CD4-positive, alpha-beta T cell (primary cell): ENCODE measurements around the gene DRC7. TPM values are rescaled to one million over a fixed set of nuclear protein-coding genes. Genes with fewer than 3 reads are reported as not detected.

Experiments used
- ATAC-seq: fragments of 200-7000 bp; cut with Tn5 transposase; one replicate; pipeline ENCODE4 v1.10.0; 2022; ENCODE audit warnings: mild to moderate bottlenecking; ENCODE audit not compliant: poor library complexity
- CTCF ChIA-PET: fragments of 350-600 bp; sonication (Branson Sonifier 250); formaldehyde crosslinking; loops from one replicate; lab custom pipeline; 2021; ENCODE audit warnings: antibody characterized with exemption, inconsistent platforms; lab: Charles Lee
- POLR2A ChIA-PET: fragments of 350-600 bp; sonication (Branson Sonifier 250); formaldehyde crosslinking; loops from one replicate; lab custom pipeline; 2021; ENCODE audit warnings: antibody characterized with exemption, inconsistent platforms; lab: Charles Lee
- DNase-seq, 14 experiments: peaks; one replicate each; pipeline ENCODE4 v3.0.0-alpha.2; 2013 to 2020; ENCODE audit warnings: mixed read lengths in 2 of 14
- H3K27ac ChIP-seq, 2 donors: one replicate each; pipeline versions ENCODE4 v1.5.1 to v1.7.0; 2013; ENCODE audit warnings: low read length in 2 of 2, low read depth in 1 of 2, mild to moderate bottlenecking in 1 of 2
- H3K27me3 ChIP-seq, 2 experiments: 1 replicate in 1 of 2; 2 replicates in 1 of 2; pipeline versions ENCODE4 v1.6.1 to v1.7.0; 2013; ENCODE audit warnings: low read length in 2 of 2, control low read depth in 1 of 2, mild to moderate bottlenecking in 1 of 2, moderate library complexity in 1 of 2; ENCODE audit not compliant: insufficient read depth in 2 of 2, control insufficient read depth in 1 of 2
- H3K36me3 ChIP-seq: one replicate; pipeline ENCODE4 v1.6.1; 2013; ENCODE audit warnings: low read length, control low read depth; ENCODE audit not compliant: insufficient read depth
- H3K4me1 ChIP-seq: one replicate; pipeline ENCODE4 v1.6.1; 2013; ENCODE audit warnings: low read length, control low read depth; ENCODE audit not compliant: insufficient read depth
- H3K4me3 ChIP-seq: one replicate; pipeline ENCODE4 v1.5.1; 2013; ENCODE audit warnings: mild to moderate bottlenecking, low read length, moderate library complexity
- H3K9me3 ChIP-seq, 2 experiments: 1 replicate in 1 of 2; 2 replicates in 1 of 2; pipeline versions ENCODE4 v1.6.1 to v1.7.0; 2013; ENCODE audit warnings: low read length in 2 of 2, mild to moderate bottlenecking in 2 of 2, control low read depth in 1 of 2, moderate library complexity in 1 of 2; ENCODE audit not compliant: control insufficient read depth in 1 of 2, insufficient read depth in 1 of 2
- H3K27ac Mint-ChIP-seq: one replicate; pipeline ENCODE4 v1.8.0; 2020; ENCODE audit warnings: mixed read lengths
- H3K27me3 Mint-ChIP-seq: one replicate; pipeline ENCODE4 v1.8.0; 2021; ENCODE audit warnings: mixed read lengths
- H3K36me3 Mint-ChIP-seq: one replicate; pipeline ENCODE4 v1.8.0; 2021; ENCODE audit warnings: low read depth, mixed read lengths
- H3K4me1 Mint-ChIP-seq: one replicate; pipeline ENCODE4 v1.8.0; 2021; ENCODE audit warnings: low read depth, mixed read lengths
- H3K4me3 Mint-ChIP-seq: one replicate; pipeline ENCODE4 v1.8.0; 2020; ENCODE audit warnings: mild to moderate bottlenecking, mixed read lengths
- H3K9me3 Mint-ChIP-seq: one replicate; pipeline ENCODE4 v1.8.0; 2020; ENCODE audit warnings: mixed read lengths
- intact Hi-C, 2 experiments: fragments of 100-400 bp; cut with DNase I in 1 of 2; cut with micrococcal nuclease in 1 of 2; formaldehyde crosslinking; loops; one replicate each; pipeline versions ENCODE4 v1.15.1 to v1.9.0; 2023 to 2025; cut with DNase I, micrococcal nuclease
- total RNA-seq, 174 experiments: library from RNA in 2 of 174; stranded (reverse) in 2 of 174; gene quantifications; one replicate each; pipeline ENCODE4 v1.2.3 and lab custom pipeline; 2021 to 2026
- TF ChIP-seq, protein P1 (sequence below): fragments of 200-600 bp; IDR thresholded peaks from one replicate; pipeline ENCODE4 v1.8.0; 2022; ENCODE audit warnings: antibody characterized with exemption, mild to moderate bottlenecking

Gene DRC7
- total RNA-seq, 2 experiments from 2014 or later = not detected

DNA sequence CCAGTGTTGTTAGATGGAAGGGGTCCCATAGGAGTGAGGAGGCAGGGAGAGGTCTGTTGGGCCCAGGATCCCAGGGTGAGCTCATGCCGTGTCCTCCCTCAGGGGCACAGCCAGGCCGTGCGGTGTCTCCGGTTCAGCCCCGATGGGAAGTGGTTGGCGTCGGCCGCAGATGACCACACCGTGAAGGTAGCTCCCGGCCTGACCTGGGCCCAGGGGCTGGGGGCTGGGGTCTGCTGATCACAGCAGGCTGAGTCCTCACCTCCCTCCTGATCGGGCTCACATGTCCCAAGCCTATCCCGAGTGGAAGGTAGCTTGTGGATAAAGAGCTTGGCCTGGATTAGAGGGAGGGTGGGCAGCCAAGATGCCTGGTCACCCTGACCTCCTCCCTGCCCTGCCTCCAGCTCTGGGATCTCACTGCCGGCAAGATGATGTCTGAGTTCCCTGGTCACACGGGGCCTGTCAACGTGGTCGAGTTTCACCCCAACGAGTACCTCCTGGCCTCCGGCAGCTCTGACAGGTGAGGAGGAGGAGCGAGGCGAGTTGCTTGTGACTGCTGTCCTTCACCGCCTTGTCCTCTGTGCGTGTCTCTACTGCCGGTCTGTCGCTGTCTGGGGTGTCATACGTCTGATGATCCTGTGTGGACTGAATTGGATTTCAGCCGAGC, 57.1 kb downstream of the DRC7 start:
- intact Hi-C loops = loop anchor here in 1 of 2 experiments (10.0 kb wide), 1 partner anchor 113 kb away; no protein-coding TSS in a partner anchor
- Mint-ChIP-seq H3K9me3 (no peaks in the 10 kb centered on the region), H3K27ac (no peak overlapping the region), H3K36me3 (peaks cover 11% of the 10 kb centered on the region), H3K4me3 (no peak overlapping the region), H3K27me3 (no peaks in the 10 kb centered on the region), H3K4me1 (no peaks in the 10 kb centered on the region)
- H3K4me1 ChIP-seq = no peaks in the 10 kb centered on the region
- TF ChIP-seq, protein P1, sequence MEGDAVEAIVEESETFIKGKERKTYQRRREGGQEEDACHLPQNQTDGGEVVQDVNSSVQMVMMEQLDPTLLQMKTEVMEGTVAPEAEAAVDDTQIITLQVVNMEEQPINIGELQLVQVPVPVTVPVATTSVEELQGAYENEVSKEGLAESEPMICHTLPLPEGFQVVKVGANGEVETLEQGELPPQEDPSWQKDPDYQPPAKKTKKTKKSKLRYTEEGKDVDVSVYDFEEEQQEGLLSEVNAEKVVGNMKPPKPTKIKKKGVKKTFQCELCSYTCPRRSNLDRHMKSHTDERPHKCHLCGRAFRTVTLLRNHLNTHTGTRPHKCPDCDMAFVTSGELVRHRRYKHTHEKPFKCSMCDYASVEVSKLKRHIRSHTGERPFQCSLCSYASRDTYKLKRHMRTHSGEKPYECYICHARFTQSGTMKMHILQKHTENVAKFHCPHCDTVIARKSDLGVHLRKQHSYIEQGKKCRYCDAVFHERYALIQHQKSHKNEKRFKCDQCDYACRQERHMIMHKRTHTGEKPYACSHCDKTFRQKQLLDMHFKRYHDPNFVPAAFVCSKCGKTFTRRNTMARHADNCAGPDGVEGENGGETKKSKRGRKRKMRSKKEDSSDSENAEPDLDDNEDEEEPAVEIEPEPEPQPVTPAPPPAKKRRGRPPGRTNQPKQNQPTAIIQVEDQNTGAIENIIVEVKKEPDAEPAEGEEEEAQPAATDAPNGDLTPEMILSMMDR = no peak
- peaks cover 15% of the 10 kb centered on the region for H3K36me3 ChIP-seq
- ATAC-seq (no peak), DNase-seq (no peak)
- H3K27me3 ChIP-seq = no peaks in the 10 kb centered on the region
- ChIA-PET CTCF (no interaction called here), POLR2A (no interaction called here)
- no peak overlapping the region for H3K27ac ChIP-seq
- no peak overlapping the region for H3K4me3 ChIP-seq
- H3K9me3 ChIP-seq = no peaks in the 10 kb centered on the region

DNA sequence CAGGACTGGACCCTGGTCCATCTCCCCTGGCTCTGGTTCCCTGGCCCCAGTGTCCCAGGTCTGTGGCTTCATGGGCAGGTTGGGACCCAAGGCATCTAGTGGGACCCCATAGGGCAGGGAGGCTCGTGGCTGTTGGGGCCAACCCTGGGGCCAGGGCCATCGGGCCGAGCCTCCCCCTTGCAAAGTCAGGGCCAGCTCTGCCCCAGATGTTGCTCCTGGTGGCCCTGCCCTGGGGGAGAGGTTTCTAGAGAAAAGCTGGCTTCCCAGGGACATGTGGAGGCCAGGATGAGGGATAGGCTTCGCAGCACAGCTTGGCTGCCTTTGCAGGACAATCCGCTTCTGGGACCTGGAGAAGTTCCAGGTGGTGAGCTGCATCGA, 57.6 kb downstream of the DRC7 start:
- Mint-ChIP-seq H3K27me3 (no peaks in the 10 kb centered on the region), H3K36me3 (peaks cover 11% of the 10 kb centered on the region), H3K4me3 (no peak overlapping the region), H3K9me3 (no peaks in the 10 kb centered on the region), H3K4me1 (no peaks in the 10 kb centered on the region), H3K27ac (no peak overlapping the region)
- H3K9me3 ChIP-seq = no peaks in the 10 kb centered on the region
- intact Hi-C loops = loop anchor here in 1 of 2 experiments (10.0 kb wide), 1 partner anchor 113 kb away; no protein-coding TSS in a partner anchor
- ChIA-PET POLR2A (no interaction called here), CTCF (no interaction called here)
- ATAC-seq = no peak
- H3K4me3 ChIP-seq = no peak overlapping the region
- peaks cover 3% of the 10 kb centered on the region for H3K4me1 ChIP-seq
- TF ChIP-seq, protein P1 = no peak
- no peak for DNase-seq
- no peak overlapping the region for H3K27ac ChIP-seq
- no peaks in the 10 kb centered on the region for H3K27me3 ChIP-seq
- H3K36me3 ChIP-seq = peaks cover 15% of the 10 kb centered on the region

DNA sequence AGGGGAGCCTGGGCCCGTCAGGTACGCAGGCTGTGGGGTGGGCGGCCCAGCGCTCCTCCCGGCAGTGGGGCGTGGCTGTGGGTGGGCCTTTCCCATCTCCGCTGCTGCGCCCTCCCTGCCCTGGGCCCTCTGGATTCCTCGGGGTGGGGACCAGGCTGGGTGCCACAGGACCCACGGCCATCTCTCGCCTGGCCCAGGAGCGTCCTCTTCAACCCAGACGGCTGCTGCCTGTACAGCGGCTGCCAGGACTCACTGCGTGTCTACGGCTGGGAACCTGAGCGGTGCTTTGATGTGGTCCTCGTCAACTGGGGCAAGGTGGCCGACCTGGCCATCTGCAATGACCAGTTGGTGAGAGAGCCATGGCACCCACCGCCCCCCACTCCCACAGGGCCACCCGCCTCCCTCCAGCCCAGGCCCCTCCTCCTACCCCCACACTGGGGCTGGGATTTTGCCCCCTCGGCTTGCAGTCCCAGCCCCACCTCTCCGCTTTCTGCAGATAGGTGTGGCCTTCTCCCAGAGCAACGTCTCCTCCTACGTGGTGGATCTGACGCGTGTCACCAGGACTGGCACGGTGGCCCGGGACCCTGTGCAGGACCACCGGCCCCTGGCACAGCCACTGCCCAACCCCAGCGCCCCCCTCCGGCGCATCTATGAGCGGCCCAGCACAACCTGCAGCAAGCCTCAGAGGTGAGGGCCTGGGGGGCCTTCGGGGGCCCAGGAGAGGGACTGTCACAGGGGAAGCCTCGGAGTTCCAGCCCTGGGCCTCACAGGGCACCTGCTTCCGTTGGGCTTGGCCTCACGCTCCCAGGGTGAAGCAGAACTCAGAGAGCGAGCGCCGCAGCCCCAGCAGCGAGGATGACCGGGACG, 58.2 kb downstream of the DRC7 start:
- ATAC-seq = no peak
- no peak overlapping the region for H3K27ac ChIP-seq
- Mint-ChIP-seq H3K36me3 (peaks cover 11% of the 10 kb centered on the region), H3K4me1 (no peaks in the 10 kb centered on the region), H3K9me3 (no peaks in the 10 kb centered on the region), H3K4me3 (no peak overlapping the region), H3K27ac (no peak overlapping the region), H3K27me3 (no peaks in the 10 kb centered on the region)
- TF ChIP-seq, protein P1 = no peak
- peaks cover 8% of the 10 kb centered on the region for H3K4me1 ChIP-seq
- POLR2A ChIA-PET = no interaction called here
- DNase-seq = no peak
- H3K27me3 ChIP-seq = no peaks in the 10 kb centered on the region
- H3K9me3 ChIP-seq = no peaks in the 10 kb centered on the region
- CTCF ChIA-PET = no interaction called here
- peaks cover 9% of the 10 kb centered on the region for H3K36me3 ChIP-seq
- H3K4me3 ChIP-seq = no peak overlapping the region
- intact Hi-C loops = loop anchor here in 1 of 2 experiments (10.0 kb wide), 1 partner anchor 112 kb away; no protein-coding TSS in a partner anchor
